PFSK-1 (cell line): ENCODE measurements around the gene TMEM266.

ENCODE experiments used
- FOXP2 ChIP-seq: optimal IDR thresholded peaks from 2 replicates; pipeline ENCODE3; 2011; ENCODE audit warnings: borderline replicate concordance, control low read depth, inconsistent platforms; ENCODE audit not compliant: insufficient read depth; ENCODE audit errors: extremely low read length, extremely low read depth
- POLR2AphosphoS5 ChIP-seq: IDR thresholded peaks from 2 replicates; pipeline ENCODE4 v1.6.1; 2012; ENCODE audit warnings: low read depth, mild to moderate bottlenecking, control low read depth, low read length, moderate library complexity
- SIN3A ChIP-seq: IDR thresholded peaks from 2 replicates; pipeline ENCODE4 v1.6.1; 2012; ENCODE audit warnings: mild to moderate bottlenecking, low read length, moderate library complexity, borderline replicate concordance; ENCODE audit not compliant: insufficient read depth
- TAF1 ChIP-seq: IDR thresholded peaks from 2 replicates; pipeline ENCODE4 v1.6.1; 2012; ENCODE audit warnings: low read length, control low read depth, borderline replicate concordance; ENCODE audit not compliant: insufficient read depth
- TF ChIP-seq, protein P1 (sequence below), 2 experiments: IDR thresholded peaks; 2 replicates each; pipeline versions ENCODE4 v1.6.1 to v1.8.0; 2011 to 2012; ENCODE audit warnings: low read depth in 2 of 2, low read length in 2 of 2, control low read depth in 1 of 2, inconsistent platforms in 1 of 2, mild to moderate bottlenecking in 1 of 2, moderate library complexity in 1 of 2; ENCODE audit not compliant: insufficient read depth in 1 of 2

Gene TMEM266

DNA sequence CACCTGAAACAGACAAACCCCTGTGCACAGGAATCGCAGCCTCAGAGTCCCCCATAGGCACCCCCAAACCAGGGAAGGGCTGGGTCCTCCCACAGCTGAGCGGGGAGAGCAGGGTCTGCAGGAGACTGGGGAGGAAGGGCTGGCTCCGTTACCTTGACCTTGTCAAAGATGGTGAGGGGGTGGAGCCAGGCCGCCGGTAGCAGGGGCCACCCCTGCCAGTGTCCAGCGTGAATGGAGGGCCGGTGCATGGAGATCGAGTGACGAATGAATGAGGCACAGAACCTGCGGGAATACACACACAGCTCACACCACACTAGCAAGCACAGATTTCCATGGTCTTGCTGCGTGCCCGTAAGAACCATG lies 102.2 kb downstream of the TMEM266 start:
- TF ChIP-seq POLR2AphosphoS5 (no peak), FOXP2 (no peak), TAF1 (no peak), SIN3A (no peak)
- TF ChIP-seq, protein P1, sequence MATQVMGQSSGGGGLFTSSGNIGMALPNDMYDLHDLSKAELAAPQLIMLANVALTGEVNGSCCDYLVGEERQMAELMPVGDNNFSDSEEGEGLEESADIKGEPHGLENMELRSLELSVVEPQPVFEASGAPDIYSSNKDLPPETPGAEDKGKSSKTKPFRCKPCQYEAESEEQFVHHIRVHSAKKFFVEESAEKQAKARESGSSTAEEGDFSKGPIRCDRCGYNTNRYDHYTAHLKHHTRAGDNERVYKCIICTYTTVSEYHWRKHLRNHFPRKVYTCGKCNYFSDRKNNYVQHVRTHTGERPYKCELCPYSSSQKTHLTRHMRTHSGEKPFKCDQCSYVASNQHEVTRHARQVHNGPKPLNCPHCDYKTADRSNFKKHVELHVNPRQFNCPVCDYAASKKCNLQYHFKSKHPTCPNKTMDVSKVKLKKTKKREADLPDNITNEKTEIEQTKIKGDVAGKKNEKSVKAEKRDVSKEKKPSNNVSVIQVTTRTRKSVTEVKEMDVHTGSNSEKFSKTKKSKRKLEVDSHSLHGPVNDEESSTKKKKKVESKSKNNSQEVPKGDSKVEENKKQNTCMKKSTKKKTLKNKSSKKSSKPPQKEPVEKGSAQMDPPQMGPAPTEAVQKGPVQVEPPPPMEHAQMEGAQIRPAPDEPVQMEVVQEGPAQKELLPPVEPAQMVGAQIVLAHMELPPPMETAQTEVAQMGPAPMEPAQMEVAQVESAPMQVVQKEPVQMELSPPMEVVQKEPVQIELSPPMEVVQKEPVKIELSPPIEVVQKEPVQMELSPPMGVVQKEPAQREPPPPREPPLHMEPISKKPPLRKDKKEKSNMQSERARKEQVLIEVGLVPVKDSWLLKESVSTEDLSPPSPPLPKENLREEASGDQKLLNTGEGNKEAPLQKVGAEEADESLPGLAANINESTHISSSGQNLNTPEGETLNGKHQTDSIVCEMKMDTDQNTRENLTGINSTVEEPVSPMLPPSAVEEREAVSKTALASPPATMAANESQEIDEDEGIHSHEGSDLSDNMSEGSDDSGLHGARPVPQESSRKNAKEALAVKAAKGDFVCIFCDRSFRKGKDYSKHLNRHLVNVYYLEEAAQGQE (IDR thresholded peaks at IDR 0.05; ENCODE audit: insufficient read depth in 1 of 2, low read depth in 2 of 2, low read length in 2 of 2): no peak

DNA sequence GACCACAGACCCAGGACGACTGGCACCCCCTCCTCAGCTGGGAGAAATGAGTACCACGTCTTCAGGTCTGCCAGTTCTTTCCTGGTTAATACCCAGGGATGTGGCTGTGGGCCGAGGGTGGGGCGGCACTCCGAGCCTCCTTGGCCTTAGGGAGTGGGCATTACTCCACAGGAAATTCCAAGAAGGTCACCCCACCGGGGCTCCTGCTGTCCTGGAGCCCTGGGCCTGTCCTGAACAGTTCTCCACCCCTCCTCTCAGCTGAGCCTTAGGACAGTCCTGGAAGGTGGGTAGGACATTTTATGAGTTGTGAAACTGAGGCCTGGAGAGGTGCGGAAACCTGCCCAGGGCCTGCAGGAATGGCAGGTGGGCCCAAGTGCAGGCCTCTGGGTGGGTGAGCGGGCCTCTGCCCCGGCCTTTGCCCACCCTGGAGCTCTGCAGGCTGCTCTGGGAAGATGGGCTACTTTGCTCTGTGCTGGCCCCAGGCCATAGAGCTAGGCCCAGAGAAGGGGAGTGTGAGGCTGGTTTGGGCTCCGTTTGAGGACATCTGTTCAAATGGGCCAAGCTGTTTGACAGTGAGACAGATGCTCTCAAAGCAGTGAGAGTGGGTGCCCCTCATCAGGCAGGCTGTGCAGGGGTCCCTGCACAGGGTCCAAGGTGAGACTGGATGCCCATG lies 103.1 kb downstream of the TMEM266 start:
- no peak for TF ChIP-seq SIN3A
- no peak for TF ChIP-seq POLR2AphosphoS5
- no peak for TF ChIP-seq FOXP2
- TF ChIP-seq, protein P1 (IDR thresholded peaks at IDR 0.05; ENCODE audit: insufficient read depth in 1 of 2, low read depth in 2 of 2, low read length in 2 of 2): no peak
- no peak for TF ChIP-seq TAF1

DNA sequence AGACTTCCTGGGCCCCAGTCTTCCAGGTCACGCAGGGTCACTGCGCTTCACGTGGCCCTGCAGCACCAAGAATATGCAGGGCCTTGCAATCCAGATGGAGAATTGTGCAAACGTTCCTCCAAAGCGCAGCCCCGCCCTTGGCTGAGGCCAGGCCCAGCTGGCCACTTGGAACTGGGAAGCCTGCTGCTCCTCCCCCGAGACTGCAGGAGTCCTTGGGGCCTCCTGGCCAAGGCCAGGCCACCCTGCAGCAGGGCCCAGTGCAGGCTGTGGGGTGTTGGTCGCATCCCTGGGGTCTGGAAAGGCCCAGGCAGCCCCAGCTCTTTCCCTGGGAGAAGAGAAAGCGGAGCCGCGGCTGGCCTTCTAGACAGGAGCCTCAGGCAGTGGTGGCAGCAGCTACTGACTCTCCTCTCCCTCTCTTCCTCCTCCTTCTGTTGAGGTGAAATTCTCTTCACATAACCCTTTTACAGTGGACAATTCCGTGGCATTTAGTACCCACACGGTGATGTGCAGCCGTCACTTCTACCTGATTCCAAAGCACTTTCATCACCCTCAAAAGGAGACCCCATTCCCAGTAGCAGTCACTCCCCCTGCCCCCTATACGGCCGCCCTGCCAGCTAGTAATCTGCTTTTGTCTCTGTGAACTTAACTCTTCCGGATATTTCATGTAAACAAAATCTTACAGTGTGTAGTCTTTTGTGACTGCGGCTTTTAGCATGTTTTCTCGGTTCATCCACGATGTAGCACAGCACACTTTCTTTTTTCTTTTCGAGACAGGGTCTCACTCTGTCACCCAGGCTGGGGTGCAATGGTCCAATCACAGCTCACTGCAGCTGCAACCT lies 103.9 kb downstream of the TMEM266 start:
- no peak for TF ChIP-seq SIN3A
- TF ChIP-seq, protein P1 (IDR thresholded peaks at IDR 0.05; ENCODE audit: insufficient read depth in 1 of 2, low read depth in 2 of 2, low read length in 2 of 2): no peak
- TF ChIP-seq POLR2AphosphoS5: no peak
- no peak for TF ChIP-seq FOXP2
- TF ChIP-seq TAF1: no peak

DNA sequence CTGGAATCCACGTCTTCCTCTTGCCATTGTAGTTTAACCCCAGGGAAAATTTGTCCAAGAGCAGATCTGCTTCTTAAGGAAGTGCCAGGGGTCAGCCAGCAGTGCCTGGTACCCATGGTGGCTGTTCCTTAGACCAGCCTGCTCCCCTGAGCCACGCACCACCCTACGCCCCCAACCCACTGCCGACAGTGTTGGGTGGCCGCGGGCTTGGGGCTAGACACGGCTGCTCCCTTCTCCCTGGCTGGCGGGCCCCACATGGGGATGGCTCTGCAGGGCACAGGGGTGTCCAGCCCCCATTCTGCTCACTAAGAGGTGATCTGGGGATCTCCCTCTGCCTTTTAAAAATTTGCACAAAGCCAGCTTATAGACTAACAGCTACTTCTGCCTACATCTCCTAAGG lies 104.8 kb downstream of the TMEM266 start:
- TF ChIP-seq SIN3A (no peak), POLR2AphosphoS5 (no peak)

DNA sequence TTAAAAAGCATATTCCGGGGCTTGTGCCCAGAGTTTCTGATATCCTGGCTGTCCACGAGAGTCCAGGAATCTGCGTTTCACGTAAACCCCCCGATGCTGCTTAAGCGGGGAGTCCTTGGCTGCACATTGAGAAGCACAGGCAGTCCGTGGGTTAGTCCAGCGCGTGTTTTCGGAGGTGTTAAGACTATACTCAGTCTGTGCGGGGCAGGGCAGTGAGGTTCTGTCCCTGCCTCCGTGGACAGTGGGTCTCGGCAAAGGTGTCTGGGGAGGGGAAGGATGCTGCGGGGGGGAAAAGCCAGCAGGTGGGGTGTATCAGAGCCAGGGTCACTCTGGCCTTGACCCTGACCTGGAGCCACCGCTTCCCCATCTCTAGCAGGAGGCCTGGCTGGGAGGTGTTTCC lies 106.2 kb downstream of the TMEM266 start:
- TF ChIP-seq TAF1: no peak
- no peak for TF ChIP-seq POLR2AphosphoS5
- no peak for TF ChIP-seq FOXP2

DNA sequence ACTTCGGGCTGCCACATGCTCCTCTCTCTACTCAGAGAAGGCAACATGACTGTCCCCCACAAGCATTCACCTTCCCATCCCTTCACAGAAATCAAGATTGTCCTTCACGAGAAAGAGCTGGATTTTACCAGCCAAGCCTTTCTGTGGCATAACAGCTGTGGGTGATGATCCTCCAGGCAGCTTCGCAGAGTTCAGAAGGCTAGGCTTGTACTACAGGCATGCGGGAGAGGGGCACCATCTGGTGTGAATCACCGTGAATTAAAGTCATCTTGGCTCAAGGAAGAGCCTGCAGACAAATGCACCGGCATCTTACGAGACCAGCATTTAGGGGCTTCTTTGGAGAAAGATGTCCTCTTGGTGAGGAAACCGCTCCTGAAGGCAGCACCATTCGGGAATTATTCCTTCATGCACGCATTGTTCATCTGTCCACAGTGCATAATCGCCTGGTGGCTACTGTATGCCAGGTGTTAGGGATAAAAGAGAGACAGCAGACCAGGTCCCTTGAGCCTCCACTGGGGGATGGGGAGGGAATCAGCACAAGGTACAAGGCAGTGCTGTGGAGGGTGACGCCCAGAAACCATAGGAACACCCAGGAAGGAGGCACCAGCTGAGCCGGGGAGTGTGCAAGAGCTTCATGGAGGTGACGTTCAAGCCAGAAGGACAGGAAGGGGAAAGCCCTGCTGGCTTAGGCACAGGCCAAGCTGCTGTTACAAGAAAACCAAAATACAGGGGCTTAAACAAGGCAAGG lies 108.6 kb downstream of the TMEM266 start:
- no peak for TF ChIP-seq TAF1
